ENCODE data around the gene TAOK1. TPM values are rescaled to one million over a fixed set of nuclear protein-coding genes. Genes with fewer than 3 reads are reported as not detected.

Gene TAOK1
- total RNA-seq, 4 donors from 2014 or later, result 24.6 to 102 (median 64.9) TPM

- no peak overlapping the region for H3K27ac ChIP-seq
- no peaks in the 10 kb centered on the region for H3K9me3 ChIP-seq
- TF ChIP-seq POLR2A (IDR thresholded peaks at IDR 0.05), result no peak
- DNase-seq, result no peak
- no peak overlapping the region for H3K4me3 ChIP-seq
- no peaks in the 10 kb centered on the region for H3K36me3 ChIP-seq
- peaks cover 0 to 5% of the 10 kb centered on the region in 2 donors for H3K4me1 ChIP-seq
- no peaks in the 10 kb centered on the region for H3K27me3 ChIP-seq
- intact Hi-C loops (cut with DNase I; ENCODE audit: low total_unique reads), result no loop called here
Observed at GRCh38 chr17:29582772-29583171, 192.6 kb downstream of the TAOK1 start.

- peak; percentile 17 to 28 for DNase-seq
- intact Hi-C loops (cut with DNase I; ENCODE audit: low total_unique reads), result no loop called here
Observed at GRCh38 chr17:29583324-29584248, 193.4 kb downstream of the TAOK1 start.

GRCh38 chr17:29584452-29585079 is 194.4 kb downstream of the TAOK1 start:
- DNase-seq, result peak in 1 of 2 donors; percentile 21
- Histone ChIP-seq H3K36me3 (no peaks in the 10 kb centered on the region), H3K27me3 (no peaks in the 10 kb centered on the region), H3K4me1 (peaks cover 0 to 6% of the 10 kb centered on the region in 2 donors), H3K4me3 (no peak overlapping the region), H3K27ac (peak overlapping the region; percentile 53 to 54), H3K9me3 (no peaks in the 10 kb centered on the region)
- intact Hi-C loops (cut with DNase I; ENCODE audit: low total_unique reads), result no loop called here
- no peak for TF ChIP-seq POLR2A (IDR thresholded peaks at IDR 0.05)
- TF ChIP-seq, protein P1, sequence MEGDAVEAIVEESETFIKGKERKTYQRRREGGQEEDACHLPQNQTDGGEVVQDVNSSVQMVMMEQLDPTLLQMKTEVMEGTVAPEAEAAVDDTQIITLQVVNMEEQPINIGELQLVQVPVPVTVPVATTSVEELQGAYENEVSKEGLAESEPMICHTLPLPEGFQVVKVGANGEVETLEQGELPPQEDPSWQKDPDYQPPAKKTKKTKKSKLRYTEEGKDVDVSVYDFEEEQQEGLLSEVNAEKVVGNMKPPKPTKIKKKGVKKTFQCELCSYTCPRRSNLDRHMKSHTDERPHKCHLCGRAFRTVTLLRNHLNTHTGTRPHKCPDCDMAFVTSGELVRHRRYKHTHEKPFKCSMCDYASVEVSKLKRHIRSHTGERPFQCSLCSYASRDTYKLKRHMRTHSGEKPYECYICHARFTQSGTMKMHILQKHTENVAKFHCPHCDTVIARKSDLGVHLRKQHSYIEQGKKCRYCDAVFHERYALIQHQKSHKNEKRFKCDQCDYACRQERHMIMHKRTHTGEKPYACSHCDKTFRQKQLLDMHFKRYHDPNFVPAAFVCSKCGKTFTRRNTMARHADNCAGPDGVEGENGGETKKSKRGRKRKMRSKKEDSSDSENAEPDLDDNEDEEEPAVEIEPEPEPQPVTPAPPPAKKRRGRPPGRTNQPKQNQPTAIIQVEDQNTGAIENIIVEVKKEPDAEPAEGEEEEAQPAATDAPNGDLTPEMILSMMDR (IDR thresholded peaks at IDR 0.05), result no peak

More at GRCh38 chr17:29583324-29584248, 193.4 kb downstream of the TAOK1 start:
- Histone ChIP-seq H3K36me3 (no peaks in the 10 kb centered on the region), H3K27me3 (no peaks in the 10 kb centered on the region), H3K9me3 (no peaks in the 10 kb centered on the region), H3K4me1 (peaks cover 0 to 6% of the 10 kb centered on the region in 2 donors), H3K27ac (peak overlapping the region in 1 of 2 donors; percentile 53), H3K4me3 (no peak overlapping the region)
- TF ChIP-seq, protein P1 (IDR thresholded peaks at IDR 0.05), result no peak
- TF ChIP-seq POLR2A (IDR thresholded peaks at IDR 0.05), result no peak

- DNase-seq, result peak; percentile 16 to 58
- Histone ChIP-seq H3K4me3 (peak overlapping the region in 1 of 2 donors; percentile 2), H3K27me3 (no peaks in the 10 kb centered on the region), H3K27ac (peak overlapping the region; percentile 53 to 55), H3K4me1 (peaks cover 0 to 8% of the 10 kb centered on the region in 2 donors), H3K36me3 (no peaks in the 10 kb centered on the region), H3K9me3 (no peaks in the 10 kb centered on the region)
- intact Hi-C loops (cut with DNase I; ENCODE audit: low total_unique reads), result no loop called here
- TF ChIP-seq, protein P1 (IDR thresholded peaks at IDR 0.05), result peak in 2 of 4 experiments; percentile 7 to 23
- peak in 1 of 2 donors; percentile 10 for TF ChIP-seq POLR2A (IDR thresholded peaks at IDR 0.05)
Observed at GRCh38 chr17:29585080-29585751, 195.1 kb downstream of the TAOK1 start.

GRCh38 chr17:29586676-29587469 is 196.7 kb downstream of the TAOK1 start:
- Histone ChIP-seq H3K36me3 (no peaks in the 10 kb centered on the region), H3K27ac (peak overlapping the region; percentile 16 to 53), H3K4me1 (peaks cover 0 to 14% of the 10 kb centered on the region in 2 donors), H3K4me3 (no peak overlapping the region), H3K9me3 (no peaks in the 10 kb centered on the region), H3K27me3 (no peaks in the 10 kb centered on the region)
- no peak for TF ChIP-seq POLR2A (IDR thresholded peaks at IDR 0.05)
- TF ChIP-seq, protein P1 (IDR thresholded peaks at IDR 0.05), result no peak
- DNase-seq, result peak in 1 of 2 donors; percentile 16
- intact Hi-C loops (cut with DNase I; ENCODE audit: low total_unique reads), result no loop called here

All from uterus (tissue), 4 donors.